IMR-90 (cell line): ENCODE measurements around the gene TMEM74B. TPM values are rescaled to one million over a fixed set of nuclear protein-coding genes. Genes with fewer than 3 reads are reported as not detected.

Experiments used
- ATAC-seq: fragments of 200-7000 bp; cut with Tn5 transposase; 2 replicates; pipeline ENCODE4 v1.9.1; 2020; ENCODE audit warnings: low read depth, mild to moderate bottlenecking, moderate library complexity
- BruUV-seq: library from RNA; stranded (reverse); fragments of 400-500 nt; replicated peaks from 2 replicates; lab custom pipeline; 2021; lab: Mats Ljungman, UMichigan
- CTCF ChIA-PET: fragments of 300-600 bp; formaldehyde crosslinking; extraction: SDS; loops from one replicate; lab custom pipeline; 2021; ENCODE audit warnings: antibody characterized with exemption; lab: Yijun Ruan, JAX
- POLR2A ChIA-PET: fragments of 300-600 bp; sonication (Branson Sonifier 250); formaldehyde crosslinking; loops from one replicate; lab custom pipeline; 2022; ENCODE audit warnings: antibody characterized with exemption; ENCODE audit not compliant: unreplicated experiment; lab: Charles Lee
- DNase-seq: peaks from one replicate; pipeline ENCODE4 v3.0.0; 2013
- H2AFZ ChIP-seq: replicated peaks from 2 replicates; pipeline ENCODE3; 2013; ENCODE audit warnings: low read length, mild to moderate bottlenecking; ENCODE audit not compliant: poor library complexity
- H2AK5ac ChIP-seq: 2 replicates; pipeline ENCODE4 v1.6.1; 2013; ENCODE audit warnings: low read depth, low read length, inconsistent platforms
- H2AK9ac ChIP-seq: replicated peaks from 2 replicates; pipeline ENCODE3; 2013; ENCODE audit warnings: mild to moderate bottlenecking, low read depth, low read length, moderate library complexity; ENCODE audit not compliant: poor library complexity
- H2BK120ac ChIP-seq: 2 replicates; pipeline ENCODE4 v1.6.1; 2013; ENCODE audit warnings: low read depth, low read length, inconsistent platforms
- H2BK15ac ChIP-seq: 3 replicates; pipeline ENCODE4 v1.6.1; 2013; ENCODE audit warnings: low read depth, low read length, inconsistent platforms
- H2BK20ac ChIP-seq: 2 replicates; pipeline ENCODE4 v1.6.1; 2013; ENCODE audit warnings: low read depth, mild to moderate bottlenecking, inconsistent platforms, low read length, moderate library complexity
- H2BK5ac ChIP-seq: 2 replicates; pipeline ENCODE4 v1.6.1; 2013; ENCODE audit warnings: mild to moderate bottlenecking, low read depth, low read length, inconsistent platforms; ENCODE audit not compliant: poor library complexity, severe bottlenecking
- H3K14ac ChIP-seq: replicated peaks from 2 replicates; pipeline ENCODE4 v1.6.1; 2013; ENCODE audit warnings: low read depth, low read length, inconsistent platforms
- H3K18ac ChIP-seq: 2 replicates; pipeline ENCODE4 v1.6.1; 2013; ENCODE audit warnings: low read depth, low read length, control low read depth
- H3K23ac ChIP-seq: 2 replicates; pipeline ENCODE4 v1.6.1; 2013; ENCODE audit warnings: low read depth, low read length, inconsistent platforms
- H3K27ac ChIP-seq: 2 replicates; pipeline ENCODE4 v1.5.1; 2013; ENCODE audit warnings: mild to moderate bottlenecking, control low read depth, low read length; ENCODE audit not compliant: insufficient read depth
- H3K27me3 ChIP-seq: 2 replicates; pipeline ENCODE4 v1.6.1; 2013; ENCODE audit warnings: low read length; ENCODE audit not compliant: control insufficient read depth, insufficient read depth
- H3K36me3 ChIP-seq: 2 replicates; pipeline ENCODE4 v1.6.1; 2013; ENCODE audit warnings: low read length, mixed read lengths; ENCODE audit not compliant: control insufficient read depth, insufficient read depth
- H3K4ac ChIP-seq: 2 replicates; pipeline ENCODE4 v1.6.1; 2013; ENCODE audit warnings: low read depth, low read length, inconsistent platforms
- H3K4me1 ChIP-seq: 2 replicates; pipeline ENCODE4 v1.6.1; 2013; ENCODE audit warnings: low read length, mixed read lengths; ENCODE audit not compliant: control insufficient read depth, insufficient read depth
- H3K4me2 ChIP-seq: 2 replicates; pipeline ENCODE4 v1.6.1; 2013; ENCODE audit warnings: low read depth, mild to moderate bottlenecking, control low read depth, low read length, moderate library complexity
- H3K4me3 ChIP-seq: 2 replicates; pipeline ENCODE4 v1.5.1; 2013; ENCODE audit warnings: low read depth, mild to moderate bottlenecking, control low read depth, low read length, moderate library complexity; ENCODE audit not compliant: insufficient read depth
- H3K56ac ChIP-seq: 2 replicates; pipeline ENCODE4 v1.6.1; 2013; ENCODE audit warnings: low read length, inconsistent platforms; ENCODE audit not compliant: insufficient read depth; ENCODE audit errors: extremely low read depth
- H3K79me1 ChIP-seq, 2 experiments: 2 replicates each; pipeline ENCODE4 v1.6.1; 2013; ENCODE audit warnings: low read length in 2 of 2, inconsistent platforms in 1 of 2, low read depth in 1 of 2
- H3K9ac ChIP-seq: 2 replicates; pipeline ENCODE4 v1.6.1; 2013; ENCODE audit warnings: low read depth, low read length, control low read depth
- H3K9me1 ChIP-seq: 2 replicates; pipeline ENCODE4 v1.6.1; 2013; ENCODE audit warnings: low read length, inconsistent platforms; ENCODE audit not compliant: insufficient read depth
- H3K9me3 ChIP-seq: 2 replicates; pipeline ENCODE4 v1.6.1; 2013; ENCODE audit warnings: low read length; ENCODE audit not compliant: control insufficient read depth, insufficient read depth
- H4K20me1 ChIP-seq: 2 replicates; pipeline ENCODE4 v1.6.1; 2013; ENCODE audit warnings: low read length, inconsistent platforms; ENCODE audit not compliant: insufficient read depth
- H4K5ac ChIP-seq: 2 replicates; pipeline ENCODE4 v1.6.1; 2013; ENCODE audit warnings: mild to moderate bottlenecking, low read depth, low read length, control low read depth
- H4K8ac ChIP-seq, 2 experiments: 2 replicates each; pipeline ENCODE4 v1.6.1; 2013; ENCODE audit warnings: low read depth in 2 of 2, low read length in 2 of 2, control low read depth in 1 of 2, inconsistent platforms in 1 of 2
- H4K91ac ChIP-seq: 2 replicates; pipeline ENCODE4 v1.6.1; 2013; ENCODE audit warnings: low read depth, low read length, inconsistent platforms; ENCODE audit not compliant: insufficient read depth
- BHLHE40 ChIP-seq: fragments of 150-350 bp; IDR thresholded peaks from 2 replicates; pipeline ENCODE4 v1.6.1; 2016; ENCODE audit warnings: mild to moderate bottlenecking, low read depth, low read length
- ELK1 ChIP-seq: fragments of 150-350 bp; IDR thresholded peaks from 2 replicates; pipeline ENCODE4 v1.6.1; 2016; ENCODE audit warnings: low read depth, mild to moderate bottlenecking, low read length, moderate library complexity, borderline replicate concordance
- MAFK ChIP-seq: IDR thresholded peaks from 2 replicates; pipeline ENCODE4 v1.6.1; 2012; ENCODE audit warnings: low read depth, low read length, improper control_type of control experiment
- MAZ ChIP-seq: IDR thresholded peaks from 2 replicates; pipeline ENCODE4 v1.6.1; 2012; ENCODE audit warnings: low read depth, mild to moderate bottlenecking, low read length, improper control_type of control experiment, moderate library complexity, borderline replicate concordance
- POLR2A ChIP-seq: IDR thresholded peaks from 2 replicates; pipeline ENCODE4 v1.6.1; 2012; ENCODE audit warnings: mild to moderate bottlenecking, low read depth, low read length
- RCOR1 ChIP-seq: IDR thresholded peaks from 2 replicates; pipeline ENCODE4 v1.6.1; 2012; ENCODE audit warnings: mild to moderate bottlenecking, low read length, improper control_type of control experiment; ENCODE audit not compliant: insufficient replicate concordance
- RFX5 ChIP-seq: IDR thresholded peaks from 2 replicates; pipeline ENCODE4 v1.8.0; 2012; ENCODE audit warnings: low read depth, mild to moderate bottlenecking, low read length, moderate library complexity
- WGBS, 2 experiments: methylation state at CpG; one replicate each; pipeline versions ENCODE4 v1.1.5 to v1.1.7; 2013; ENCODE audit warnings: missing lambda C conversion rate in 2 of 2; ENCODE audit not compliant: insufficient read length in 1 of 2; ENCODE audit errors: extremely low coverage in 2 of 2; 5-methylcytosine and 5-hydroxymethylcytosine counted together
- dilution Hi-C: fragments of 300-500 bp; cut with HindIII; formaldehyde crosslinking; loops from one replicate; pipeline ENCODE4 v1.14.3; 2018; ENCODE audit warnings: low sequenced_read_pairs; ENCODE audit not compliant: unreplicated experiment
- in situ Hi-C: fragments of 300-500 bp; cut with MboI; formaldehyde crosslinking; loops from 3 replicates; pipeline ENCODE4 v1.14.3; 2019; ENCODE audit warnings: low sequenced_read_pairs, inconsistent platforms, mixed read lengths
- intact Hi-C: fragments of 100-400 bp; cut with micrococcal nuclease; formaldehyde crosslinking; loops from 2 replicates; pipeline ENCODE4 v1.10.0; 2022
- polyA plus RNA-seq, 3 experiments: library from polyadenylated mRNA; depleted of rRNA; stranded (reverse); fragments of >200 nt; gene quantifications; 2 replicates each; pipeline ENCODE4 v1.2.3, GENCODE V29; 2012; ENCODE audit warnings: low replicate concordance in 1 of 3
- total RNA-seq: library from RNA; depleted of rRNA; stranded (reverse); fragments of >200 nt; gene quantifications from 2 replicates; pipeline ENCODE4 v1.2.3, GENCODE V29; 2012

TMEM74B gene
- total and polyA plus RNA-seq, 2 of the 4 experiments (the other 2 are of a cell fraction): 0.03 TPM; not detected in 1

- Histone ChIP-seq H4K20me1 (no peaks in the 10 kb centered on the region; the same call in 1 of the 2 replicates), H3K27ac (no peak overlapping the region), H2AK5ac (no peak overlapping the region), H3K4ac (no peak overlapping the region), H2AFZ (no peak overlapping the region), H4K5ac (no peak overlapping the region), H3K14ac (no peak overlapping the region), H3K27me3 (peaks cover 44% of the 10 kb centered on the region), H3K9ac (no peak overlapping the region), H3K9me1 (peaks cover 3% of the 10 kb centered on the region; the same call in 1 of the 2 replicates), H2BK15ac (no peak overlapping the region), H2BK5ac (no peak overlapping the region), H3K56ac (no peak overlapping the region), H3K18ac (no peak overlapping the region), H3K4me2 (no peak overlapping the region), H3K4me3 (no peak overlapping the region), H3K36me3 (no peaks in the 10 kb centered on the region), H2BK20ac (no peak overlapping the region), H3K79me1 (no peaks in the 10 kb centered on the region), H4K91ac (no peak overlapping the region), H3K9me3 (no peaks in the 10 kb centered on the region), H3K4me1 (no peaks in the 10 kb centered on the region), H4K8ac (no peak overlapping the region), H2AK9ac (no peak overlapping the region), H2BK120ac (no peak overlapping the region), H3K23ac (no peak overlapping the region)
- ChIA-PET POLR2A (no interaction called here), CTCF (no interaction called here)
- ATAC-seq: no peak
- intact Hi-C loops: no loop called here
- no peak for DNase-seq
- WGBS, 2 experiments: 36% methylated on average over 1 of the region's 1 CpG; no CpG with 5 or more reads in 1 of the 2 experiments
- no TSS peak for BruUV-seq
- TF ChIP-seq BHLHE40 (no peak), RCOR1 (no peak), ELK1 (no peak), RFX5 (no peak), MAFK (no peak), MAZ (no peak), POLR2A (no peak)
- dilution Hi-C loops: no loop called here
- in situ Hi-C loops: no loop called here
Measured at GRCh38 chr20:1189827-1190226, 5.0 kb upstream of the TMEM74B start.
